ENCODE data around the gene SCNN1G. TPM values are rescaled to one million over a fixed set of nuclear protein-coding genes. Genes with fewer than 3 reads are reported as not detected.

SCNN1G gene
- total and polyA plus RNA-seq, 2 of the 13 experiments (the other 11 are each of a cell fraction or from before 2014, with no cell fraction given) = not detected

DNA sequence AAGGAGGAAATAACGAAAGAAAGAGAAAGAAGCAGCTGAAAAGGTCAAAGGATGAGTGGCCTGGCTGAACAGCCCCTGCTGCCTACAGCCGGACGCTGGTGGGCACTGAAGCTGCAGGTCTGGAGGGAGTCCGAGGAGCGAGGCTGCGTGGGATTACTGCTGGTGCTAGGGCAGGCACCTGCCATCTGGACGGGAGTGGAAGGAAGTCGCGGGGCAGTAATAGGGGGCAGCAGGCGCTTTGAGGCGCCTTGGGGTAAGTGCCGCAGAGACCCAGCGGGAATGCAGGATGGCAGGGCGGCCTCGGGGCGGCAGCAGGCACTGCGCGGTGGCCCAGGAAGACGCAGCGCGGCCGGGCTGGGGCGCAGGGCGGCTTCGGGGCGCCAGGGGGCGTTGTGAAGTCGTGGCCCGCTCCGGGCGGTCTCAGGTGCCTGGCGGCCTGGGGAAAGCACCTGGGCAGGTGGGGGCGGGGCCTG, 303 bp upstream of the SCNN1G start (continued):
- TF ChIP-seq, protein P1, sequence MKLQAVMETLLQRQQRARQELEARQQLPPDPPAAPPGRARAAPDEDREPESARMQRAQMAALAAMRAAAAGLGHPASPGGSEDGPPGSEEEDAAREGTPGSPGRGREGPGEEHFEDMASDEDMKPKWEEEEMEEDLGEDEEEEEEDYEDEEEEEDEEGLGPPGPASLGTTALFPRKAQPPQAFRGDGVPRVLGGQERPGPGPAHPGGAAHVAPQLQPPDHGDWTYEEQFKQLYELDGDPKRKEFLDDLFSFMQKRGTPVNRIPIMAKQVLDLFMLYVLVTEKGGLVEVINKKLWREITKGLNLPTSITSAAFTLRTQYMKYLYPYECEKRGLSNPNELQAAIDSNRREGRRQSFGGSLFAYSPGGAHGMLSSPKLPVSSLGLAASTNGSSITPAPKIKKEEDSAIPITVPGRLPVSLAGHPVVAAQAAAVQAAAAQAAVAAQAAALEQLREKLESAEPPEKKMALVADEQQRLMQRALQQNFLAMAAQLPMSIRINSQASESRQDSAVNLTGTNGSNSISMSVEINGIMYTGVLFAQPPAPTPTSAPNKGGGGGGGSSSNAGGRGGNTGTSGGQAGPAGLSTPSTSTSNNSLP (IDR thresholded peaks at IDR 0.05; ENCODE audit: low read depth, low read length) = no peak
- TF ChIP-seq, protein P2, sequence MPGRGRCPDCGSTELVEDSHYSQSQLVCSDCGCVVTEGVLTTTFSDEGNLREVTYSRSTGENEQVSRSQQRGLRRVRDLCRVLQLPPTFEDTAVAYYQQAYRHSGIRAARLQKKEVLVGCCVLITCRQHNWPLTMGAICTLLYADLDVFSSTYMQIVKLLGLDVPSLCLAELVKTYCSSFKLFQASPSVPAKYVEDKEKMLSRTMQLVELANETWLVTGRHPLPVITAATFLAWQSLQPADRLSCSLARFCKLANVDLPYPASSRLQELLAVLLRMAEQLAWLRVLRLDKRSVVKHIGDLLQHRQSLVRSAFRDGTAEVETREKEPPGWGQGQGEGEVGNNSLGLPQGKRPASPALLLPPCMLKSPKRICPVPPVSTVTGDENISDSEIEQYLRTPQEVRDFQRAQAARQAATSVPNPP (CRISPR knock-in tag; IDR thresholded peaks at IDR 0.05) = no peak
- TF ChIP-seq HDAC2 (CRISPR knock-in tag; IDR thresholded peaks at IDR 0.05) (no peak), ZNF264 (CRISPR knock-in tag; IDR thresholded peaks at IDR 0.05) (no peak), ZKSCAN1 (IDR thresholded peaks at IDR 0.05; ENCODE audit: low read length) (no peak), KAT8 (CRISPR knock-in tag; IDR thresholded peaks at IDR 0.05) (no peak), ZNF24 (IDR thresholded peaks at IDR 0.05) (no peak), SRSF9 (IDR thresholded peaks at IDR 0.05; ENCODE audit: borderline replicate concordance, insufficient read depth, low read depth, low read length, poor library complexity, severe bottlenecking) (no peak), ZNF781 (CRISPR knock-in tag; IDR thresholded peaks at IDR 0.05; ENCODE audit: borderline replicate concordance, not compliant biosample characterization) (no peak), ZNF367 (CRISPR knock-in tag; IDR thresholded peaks at IDR 0.05; ENCODE audit: borderline replicate concordance) (no peak), CENPT (CRISPR knock-in tag; IDR thresholded peaks at IDR 0.05; ENCODE audit: low read depth) (peak; percentile 74; the same call in 1 of the 2 replicates), RAD51 (IDR thresholded peaks at IDR 0.05; ENCODE audit: borderline replicate concordance) (no peak), ZSCAN20 (CRISPR knock-in tag; IDR thresholded peaks at IDR 0.05; ENCODE audit: borderline replicate concordance) (no peak), HMG20B (CRISPR knock-in tag; conservative IDR thresholded peaks at IDR 0.05) (no peak), ZNF260 (CRISPR knock-in tag; IDR thresholded peaks at IDR 0.05; ENCODE audit: borderline replicate concordance, low read depth) (no peak), CBX2 (IDR thresholded peaks at IDR 0.05; ENCODE audit: low read depth, low read length) (no peak), CBX2 (CRISPR knock-in tag; IDR thresholded peaks at IDR 0.05; ENCODE audit: low read depth) (no peak; the same call in 1 of the 2 replicates), PHF20 (CRISPR knock-in tag; IDR thresholded peaks at IDR 0.05) (no peak), TAF15 (IDR thresholded peaks at IDR 0.05; ENCODE audit: low read depth, low read length, poor library complexity, severe bottlenecking) (no peak), ATRX (CRISPR knock-in tag; IDR thresholded peaks at IDR 0.05; ENCODE audit: borderline replicate concordance) (no peak), NR1H2 (CRISPR knock-in tag; IDR thresholded peaks at IDR 0.05; ENCODE audit: borderline replicate concordance, low read depth) (no peak), CREB1 (IDR thresholded peaks at IDR 0.05) (no peak), CREB1 (CRISPR knock-in tag; IDR thresholded peaks at IDR 0.05) (no peak)
- TF ChIP-seq, protein P3, sequence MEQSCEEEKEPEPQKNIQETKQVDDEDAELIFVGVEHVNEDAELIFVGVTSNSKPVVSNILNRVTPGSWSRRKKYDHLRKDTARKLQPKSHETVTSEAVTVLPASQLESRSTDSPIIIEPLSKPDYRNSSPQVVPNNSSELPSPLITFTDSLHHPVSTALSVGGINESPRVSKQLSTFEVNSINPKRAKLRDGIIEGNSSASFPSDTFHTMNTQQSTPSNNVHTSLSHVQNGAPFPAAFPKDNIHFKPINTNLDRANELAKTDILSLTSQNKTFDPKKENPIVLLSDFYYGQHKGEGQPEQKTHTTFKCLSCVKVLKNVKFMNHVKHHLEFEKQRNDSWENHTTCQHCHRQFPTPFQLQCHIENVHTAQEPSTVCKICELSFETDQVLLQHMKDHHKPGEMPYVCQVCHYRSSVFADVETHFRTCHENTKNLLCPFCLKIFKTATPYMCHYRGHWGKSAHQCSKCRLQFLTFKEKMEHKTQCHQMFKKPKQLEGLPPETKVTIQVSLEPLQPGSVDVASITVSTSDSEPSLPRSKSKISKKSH (CRISPR knock-in tag; IDR thresholded peaks at IDR 0.05; ENCODE audit: borderline replicate concordance) = no peak; the same call in 1 of the 2 replicates
- TF ChIP-seq, protein P4, sequence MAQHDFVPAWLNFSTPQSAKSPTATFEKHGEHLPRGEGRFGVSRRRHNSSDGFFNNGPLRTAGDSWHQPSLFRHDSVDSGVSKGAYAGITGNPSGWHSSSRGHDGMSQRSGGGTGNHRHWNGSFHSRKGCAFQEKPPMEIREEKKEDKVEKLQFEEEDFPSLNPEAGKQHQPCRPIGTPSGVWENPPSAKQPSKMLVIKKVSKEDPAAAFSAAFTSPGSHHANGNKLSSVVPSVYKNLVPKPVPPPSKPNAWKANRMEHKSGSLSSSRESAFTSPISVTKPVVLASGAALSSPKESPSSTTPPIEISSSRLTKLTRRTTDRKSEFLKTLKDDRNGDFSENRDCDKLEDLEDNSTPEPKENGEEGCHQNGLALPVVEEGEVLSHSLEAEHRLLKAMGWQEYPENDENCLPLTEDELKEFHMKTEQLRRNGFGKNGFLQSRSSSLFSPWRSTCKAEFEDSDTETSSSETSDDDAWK (CRISPR knock-in tag; IDR thresholded peaks at IDR 0.05) = no peak

Measured in HepG2 (cell line).